GM18499 (cell line): ENCODE results near the gene TTYH3.
"Not testable (repeated sequence)": the region's sequence is repeated elsewhere in the genome, so short reads cannot be mapped to it uniquely, and the experiment has no call there.

Experiments used
- ATAC-seq: cut with Tn5 transposase; IDR thresholded peaks from one replicate; pipeline ENCODE4 v1.9.1; 2021; ENCODE audit warnings: moderate number of reproducible peaks; ENCODE audit not compliant: insufficient read depth, unreplicated experiment

Gene TTYH3

DNA sequence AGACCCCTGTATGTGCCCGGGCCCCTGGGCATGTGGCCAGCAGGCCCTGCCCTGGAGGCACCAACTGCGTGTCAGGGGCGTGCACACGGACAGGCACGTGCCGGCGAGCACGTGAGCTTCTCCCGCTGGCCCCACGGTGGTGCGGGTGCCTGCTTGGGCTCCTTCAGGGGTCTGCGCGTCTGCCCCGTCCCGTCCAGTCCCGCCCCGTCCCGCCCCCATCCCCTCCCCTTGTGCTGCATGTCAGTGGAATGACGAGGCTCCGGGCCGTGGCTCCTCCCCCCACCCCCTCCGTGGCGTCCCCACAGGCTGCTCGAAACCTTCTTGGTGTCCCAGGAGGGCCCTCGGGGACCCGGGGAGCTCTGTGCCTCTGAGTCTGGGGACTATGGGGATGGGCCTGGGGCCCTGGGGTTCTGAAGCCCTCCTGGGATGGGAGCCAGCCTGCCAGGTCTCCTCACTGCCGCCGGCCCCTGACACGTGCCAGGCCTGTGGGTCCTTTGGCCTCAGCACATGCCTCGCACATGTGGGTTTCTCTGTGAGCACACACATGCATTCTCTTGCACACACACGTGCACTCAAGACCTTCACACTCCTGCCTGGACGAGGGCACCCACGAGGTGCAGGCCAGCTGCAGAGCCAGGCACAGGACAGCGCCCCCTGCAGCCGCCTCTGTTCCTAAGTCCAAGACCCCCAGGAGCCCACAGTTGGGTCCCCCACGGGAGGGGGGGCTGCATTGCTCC, 28.7 kb downstream of the TTYH3 start:
- no peak for ATAC-seq

DNA sequence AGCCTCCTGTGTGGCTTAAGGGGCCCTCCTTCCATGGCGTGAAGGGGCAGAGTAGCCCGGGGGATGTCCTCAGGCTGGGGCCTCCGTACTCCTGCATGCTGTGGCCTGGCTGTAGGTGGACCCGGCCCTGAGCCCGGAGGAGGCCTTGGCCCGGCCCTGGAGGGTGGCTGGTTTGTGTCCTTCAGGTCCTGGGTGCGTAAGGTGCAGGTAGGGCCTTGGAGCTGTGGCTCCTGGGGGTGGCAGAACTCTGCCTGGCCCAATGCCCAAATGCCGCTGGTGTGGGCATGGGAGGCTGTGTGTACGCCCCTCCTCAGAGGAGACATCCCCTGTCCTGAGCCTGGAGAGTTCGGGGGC, 29.3 kb downstream of the TTYH3 start:
- ATAC-seq = no peak

DNA sequence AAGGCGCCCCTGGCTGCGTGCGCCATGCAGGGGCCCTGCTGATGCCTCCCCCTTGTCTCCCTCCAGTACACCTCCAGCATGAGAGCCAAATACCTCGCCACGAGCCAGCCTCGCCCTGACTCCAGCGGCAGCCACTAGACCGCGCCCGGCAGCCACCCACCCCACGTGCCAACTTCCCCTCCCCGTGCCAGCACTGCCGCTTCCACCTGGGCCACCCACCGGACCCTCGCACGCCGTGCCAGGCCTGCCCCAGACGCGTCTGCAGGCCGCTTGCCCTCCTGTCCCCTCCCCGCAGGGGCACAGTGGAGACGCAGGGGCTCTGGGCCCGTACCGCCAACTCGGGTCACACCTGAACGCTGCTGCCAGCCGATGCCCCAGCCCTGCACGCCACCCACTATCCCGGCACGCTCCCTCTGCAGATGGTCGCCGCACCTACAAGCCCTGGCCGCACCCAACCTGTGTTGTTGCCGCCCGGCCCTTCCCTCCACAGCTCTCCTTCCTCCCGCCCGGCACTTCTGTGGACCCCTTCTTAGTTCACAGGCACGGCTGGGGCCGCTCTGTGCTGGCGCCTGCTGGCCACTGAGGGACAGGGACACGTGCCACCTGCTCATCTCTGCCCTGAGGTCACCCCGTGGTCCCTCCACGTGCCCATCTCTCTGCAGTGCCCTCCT, 30.0 kb downstream of the TTYH3 start:
- ATAC-seq = no peak

DNA sequence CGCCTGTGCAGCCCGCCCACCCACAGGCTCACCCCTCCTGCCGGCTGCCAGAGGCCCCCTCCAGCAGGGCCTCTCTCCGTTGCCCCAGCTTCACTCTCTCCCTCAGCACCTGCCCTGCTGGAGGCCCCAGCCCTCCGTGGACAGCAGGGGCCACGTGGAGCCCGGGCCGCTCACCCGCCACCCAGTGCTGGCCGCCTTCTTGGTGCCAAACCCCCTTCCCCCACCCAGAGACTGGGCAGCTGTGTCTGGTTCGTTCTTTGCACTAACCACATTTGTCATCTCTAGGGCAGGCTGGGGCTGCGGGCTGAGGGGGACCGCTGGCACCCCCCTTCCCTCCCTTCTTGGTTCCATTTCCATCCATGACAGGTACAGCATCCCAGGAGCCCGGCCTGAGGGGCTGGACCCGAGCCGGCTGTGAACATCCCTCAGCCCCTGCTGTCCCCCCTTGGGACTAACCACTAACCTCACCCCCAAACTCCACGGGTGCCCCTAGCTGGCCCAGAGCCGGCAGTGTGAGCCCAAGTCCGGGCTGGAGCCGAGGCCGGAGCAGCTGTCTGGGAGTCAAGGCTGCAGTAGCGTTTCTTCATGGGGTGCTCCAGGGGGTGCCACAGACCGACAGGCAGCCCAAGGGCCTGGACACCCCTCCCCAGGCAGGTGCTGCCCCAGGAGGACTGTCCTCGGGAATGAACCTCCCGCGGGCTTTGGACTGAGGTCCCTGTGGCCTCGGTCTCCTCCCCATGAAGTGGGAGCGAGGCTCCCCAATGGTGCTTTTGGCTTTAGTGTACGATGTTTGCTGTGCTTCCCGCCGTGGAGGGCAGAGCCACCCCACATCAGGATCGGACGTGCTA, 30.7 kb downstream of the TTYH3 start:
- no peak for ATAC-seq

DNA sequence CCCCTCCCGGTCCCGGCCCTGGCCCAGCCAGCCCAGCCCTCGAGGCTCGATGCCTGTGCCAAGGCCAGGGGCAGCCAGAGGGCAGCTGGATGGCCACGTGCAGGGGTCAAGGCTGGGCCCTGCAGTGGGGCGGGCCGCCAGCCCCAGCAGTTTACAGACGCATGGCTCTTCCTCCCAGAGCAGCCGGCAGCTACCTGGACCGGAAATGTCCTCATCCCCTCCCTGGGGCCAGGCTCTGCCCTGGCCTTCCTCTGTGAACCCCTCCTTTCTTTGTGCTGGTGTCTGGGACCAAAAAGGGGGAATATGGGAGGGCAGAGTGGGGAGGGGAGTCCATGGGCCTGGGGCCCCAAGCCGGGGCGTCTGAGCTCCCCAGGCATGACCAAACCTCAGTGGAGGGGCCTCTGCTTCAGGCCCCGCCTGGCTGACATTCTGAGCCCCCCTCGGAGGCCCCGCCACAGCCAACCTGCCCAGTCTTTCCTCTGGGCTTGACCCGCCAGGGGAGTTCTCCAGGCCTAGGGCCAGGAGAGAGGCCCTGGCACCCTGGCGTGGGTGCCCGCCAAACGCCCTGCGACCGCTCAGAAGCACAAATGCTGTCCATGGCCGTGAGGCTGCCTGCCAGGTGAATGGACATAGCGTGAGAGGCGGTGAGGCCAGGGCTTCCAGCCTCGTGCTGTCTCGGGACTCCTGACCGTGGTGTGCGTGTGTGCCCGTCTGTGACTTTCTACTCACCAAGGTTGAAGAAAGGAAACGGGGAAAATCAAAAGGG, 31.5 kb downstream of the TTYH3 start:
- no peak for ATAC-seq

DNA sequence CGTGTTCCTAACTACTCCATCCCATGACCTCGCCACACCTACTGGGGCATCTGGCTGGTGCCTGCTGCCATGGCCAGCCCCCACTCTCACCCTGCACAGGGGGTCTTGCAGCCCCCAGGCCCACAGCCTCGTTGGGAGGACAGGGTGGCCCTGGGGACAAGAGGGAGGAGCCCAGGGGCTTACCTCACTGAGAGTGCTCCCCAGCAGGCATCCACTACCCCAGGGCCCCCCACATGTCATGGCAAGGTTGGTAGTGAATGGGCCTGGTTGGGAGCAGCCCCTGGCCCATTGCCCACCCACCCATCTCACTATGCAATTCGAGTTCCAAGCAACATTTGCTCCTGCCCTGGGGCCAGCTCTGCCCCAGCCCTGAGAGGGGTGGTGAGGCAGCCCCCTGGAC, 32.2 kb downstream of the TTYH3 start:
- ATAC-seq = no peak

DNA sequence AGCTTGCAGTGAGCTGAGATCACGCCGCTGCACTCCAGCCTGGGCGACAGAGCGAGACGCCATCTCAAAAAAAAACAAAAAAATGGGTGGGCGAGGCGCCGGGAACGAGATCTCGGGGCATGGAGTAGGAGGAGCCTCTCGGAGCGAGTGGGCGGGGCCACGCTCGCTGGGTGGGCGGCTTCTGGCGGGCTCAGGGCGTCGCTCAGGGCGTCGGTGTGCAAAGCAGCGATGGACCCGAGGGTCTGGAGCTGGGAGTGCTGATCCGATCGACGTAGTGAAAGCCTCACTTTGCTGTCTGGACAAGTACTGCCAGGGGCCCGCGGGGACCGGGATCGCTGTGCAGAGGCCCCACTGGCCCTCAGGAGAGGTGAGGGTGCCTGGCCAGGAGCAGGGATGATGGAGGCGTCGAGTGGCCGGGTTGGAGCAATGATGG, 33.6 kb downstream of the TTYH3 start:
- no peak for ATAC-seq

DNA sequence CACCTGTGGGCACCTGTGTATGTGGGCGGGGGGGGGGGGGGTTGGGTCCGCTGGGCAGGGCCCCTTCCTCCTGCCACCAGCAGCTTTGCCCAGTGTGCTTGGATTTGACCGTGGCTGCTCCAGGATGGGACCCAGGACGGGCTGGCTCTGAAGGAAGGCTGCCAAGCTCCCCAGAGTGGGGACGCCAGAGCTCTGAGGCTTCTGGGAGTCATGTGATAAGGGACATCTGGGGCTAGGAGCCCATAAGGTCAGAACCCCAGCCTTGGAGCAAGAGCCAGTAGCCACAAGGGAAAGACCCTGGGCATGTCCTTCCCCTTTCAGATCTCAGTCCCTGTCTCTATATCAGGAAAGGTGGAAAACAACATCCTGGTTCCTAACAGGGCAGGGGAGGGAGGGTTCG, 34.4 kb downstream of the TTYH3 start:
- no peak for ATAC-seq

DNA sequence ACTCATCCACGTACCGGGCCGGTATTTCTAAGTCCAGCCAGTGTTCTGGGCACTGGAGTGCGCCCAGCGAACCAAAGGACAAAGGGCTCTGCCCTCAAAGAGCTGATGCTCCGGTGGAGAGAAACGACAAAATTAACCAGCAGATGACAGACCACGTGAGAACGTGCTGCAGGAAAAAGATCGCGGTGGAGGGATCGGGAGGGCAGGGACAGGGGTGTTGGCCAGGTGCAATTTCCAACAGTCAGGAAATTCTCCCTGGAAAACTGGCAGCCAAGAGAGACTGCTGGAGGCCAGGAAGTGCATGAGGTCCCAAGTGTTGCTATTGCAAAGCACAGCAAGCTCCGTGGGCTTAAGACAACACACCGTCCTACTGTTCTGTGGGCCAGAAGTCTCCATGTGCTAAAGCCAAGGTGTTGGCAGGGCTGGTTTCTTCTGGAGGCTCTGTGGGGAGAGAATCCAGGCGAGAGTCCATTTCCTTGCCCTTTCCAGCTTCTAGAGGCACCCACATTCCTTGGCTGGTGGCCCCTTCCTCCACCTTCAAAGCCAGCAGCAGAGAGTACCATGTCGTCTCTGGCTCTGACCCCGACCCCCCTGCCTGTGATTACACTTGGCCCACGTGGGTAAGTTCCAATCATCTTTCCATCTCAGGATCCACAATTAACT, 34.9 kb downstream of the TTYH3 start:
- ATAC-seq = no peak

DNA sequence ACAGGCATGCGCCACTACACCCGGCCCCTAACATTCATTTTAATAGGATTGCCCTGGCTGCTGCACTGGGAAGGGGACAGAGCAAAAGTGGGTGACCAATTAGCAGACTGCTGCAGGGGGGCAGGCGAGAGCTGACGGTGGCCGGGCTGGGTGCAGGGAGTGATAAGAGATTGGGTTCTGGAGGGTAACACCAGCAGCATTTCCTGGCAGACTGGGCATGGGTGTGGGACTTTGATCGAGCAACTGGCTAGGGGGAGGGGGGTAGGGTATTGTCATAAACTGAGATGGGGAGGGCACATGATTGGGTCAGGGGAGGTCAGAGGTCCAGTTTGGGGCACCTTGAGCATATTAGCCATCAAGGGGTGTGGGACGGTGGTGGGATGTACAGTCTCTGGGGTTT, 36.1 kb downstream of the TTYH3 start:
- ATAC-seq = no peak

DNA sequence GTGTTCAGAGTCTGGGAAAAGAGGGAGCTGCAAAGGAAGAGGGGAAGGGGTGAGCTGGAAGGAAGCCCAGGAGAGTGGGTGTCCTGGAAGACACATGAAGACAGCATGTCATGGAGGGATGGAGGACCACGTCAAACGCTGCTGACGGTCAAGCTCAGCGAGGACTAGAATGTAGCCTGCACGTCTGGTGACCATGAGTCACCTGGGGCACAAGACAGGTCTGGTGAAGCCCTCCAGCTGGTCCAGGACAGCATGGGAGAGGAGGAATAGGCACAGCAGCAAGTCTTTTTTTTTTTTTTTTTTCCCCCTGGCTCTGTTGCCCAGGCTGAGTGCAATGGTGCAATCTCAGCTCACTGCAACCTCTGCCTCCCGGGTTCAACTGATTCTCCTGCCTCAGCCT, 36.6 kb downstream of the TTYH3 start:
- ATAC-seq = no peak

DNA sequence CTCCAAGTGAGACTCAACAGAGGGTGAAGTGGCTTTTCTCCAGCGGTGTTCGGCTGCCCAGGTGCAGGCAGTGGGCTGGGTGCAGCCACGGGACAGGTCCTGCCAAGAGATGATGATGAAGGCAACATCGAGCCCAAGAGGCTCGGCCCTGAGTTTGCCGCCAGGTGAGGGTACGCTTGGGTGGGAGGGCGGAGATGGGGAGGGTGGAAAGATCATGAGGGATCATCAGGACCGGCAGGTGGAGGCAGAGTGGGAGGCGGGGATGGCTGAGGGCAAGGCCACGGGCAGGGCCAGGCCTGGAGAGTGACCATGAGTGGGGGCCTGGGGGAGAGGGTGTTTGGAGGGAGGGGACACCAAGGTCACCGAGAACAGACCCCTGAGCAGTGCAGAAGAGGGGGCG, 38.4 kb downstream of the TTYH3 start:
- no peak for ATAC-seq

DNA sequence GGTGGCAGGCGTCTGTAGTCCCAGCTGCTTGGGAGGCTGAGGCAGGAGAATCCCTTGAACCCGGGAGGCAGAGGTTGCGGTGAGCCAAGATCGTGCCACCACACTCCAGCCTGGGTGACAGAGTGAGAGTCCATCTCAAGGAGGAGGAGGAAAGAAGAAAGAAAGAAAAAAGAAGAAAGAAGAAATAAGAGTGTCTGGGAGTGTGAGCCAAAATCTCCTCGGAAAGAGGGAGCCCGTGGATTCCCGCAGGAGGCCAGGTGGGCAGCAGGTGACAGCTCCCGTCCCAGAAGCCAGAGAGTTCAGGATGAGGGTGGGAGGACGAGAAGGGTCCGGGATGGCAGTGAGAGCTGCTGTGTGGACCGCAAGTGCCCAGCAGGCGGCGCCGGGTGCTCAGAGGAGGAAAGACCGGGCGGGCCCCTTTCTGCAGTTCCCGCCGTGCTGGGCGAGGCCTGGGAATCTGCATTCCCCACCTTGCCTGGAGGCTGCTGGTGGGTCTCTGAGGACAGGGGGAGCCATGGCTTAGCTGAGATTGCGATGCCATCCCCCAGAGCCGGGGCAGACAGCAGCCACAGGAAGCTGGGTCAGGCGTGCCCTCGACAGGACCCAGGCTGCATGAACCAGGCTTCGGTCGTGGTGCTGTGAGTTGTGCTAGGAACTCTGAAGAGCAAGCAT, 39.1 kb downstream of the TTYH3 start:
- ATAC-seq = no peak

DNA sequence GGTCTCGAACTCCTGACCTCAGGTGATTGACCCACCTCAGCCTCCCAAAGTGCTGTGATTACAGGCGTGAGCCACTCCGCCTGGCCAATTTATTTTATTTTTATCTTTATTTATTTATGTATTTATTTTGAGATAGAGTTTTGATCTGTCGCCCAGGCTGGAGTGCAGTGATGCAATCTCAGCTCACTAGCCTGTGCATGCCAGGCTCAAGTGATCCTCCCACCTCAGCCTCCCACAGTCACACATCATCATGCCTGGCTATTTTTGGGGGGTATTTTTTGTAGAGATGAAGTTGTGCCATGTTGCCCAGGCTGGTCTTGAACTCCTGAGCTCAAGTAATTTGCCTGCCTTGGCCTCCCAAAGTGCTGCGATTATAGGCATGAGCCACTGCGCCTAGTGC, 41.4 kb downstream of the TTYH3 start:
- not testable (repeated sequence) for ATAC-seq

DNA sequence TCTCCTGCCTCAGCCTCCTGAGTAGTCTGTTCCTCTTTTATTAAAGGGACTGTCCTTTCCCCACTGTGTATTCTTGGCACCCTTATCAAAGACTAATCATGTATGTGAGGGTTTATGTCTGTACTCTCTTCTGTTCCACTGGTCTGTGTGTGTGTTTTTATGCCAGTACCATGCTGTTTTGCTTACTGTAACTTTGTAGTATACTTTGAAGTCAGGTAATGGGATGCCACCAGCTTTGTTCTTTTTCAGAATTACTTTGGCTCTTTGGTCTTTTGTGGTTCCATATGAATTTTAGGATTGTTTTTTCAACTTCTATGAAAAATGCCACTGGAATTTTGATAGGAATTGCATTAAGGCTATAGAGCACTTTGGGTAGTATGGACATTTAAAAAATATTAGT, 42.1 kb downstream of the TTYH3 start:
- no peak for ATAC-seq

DNA sequence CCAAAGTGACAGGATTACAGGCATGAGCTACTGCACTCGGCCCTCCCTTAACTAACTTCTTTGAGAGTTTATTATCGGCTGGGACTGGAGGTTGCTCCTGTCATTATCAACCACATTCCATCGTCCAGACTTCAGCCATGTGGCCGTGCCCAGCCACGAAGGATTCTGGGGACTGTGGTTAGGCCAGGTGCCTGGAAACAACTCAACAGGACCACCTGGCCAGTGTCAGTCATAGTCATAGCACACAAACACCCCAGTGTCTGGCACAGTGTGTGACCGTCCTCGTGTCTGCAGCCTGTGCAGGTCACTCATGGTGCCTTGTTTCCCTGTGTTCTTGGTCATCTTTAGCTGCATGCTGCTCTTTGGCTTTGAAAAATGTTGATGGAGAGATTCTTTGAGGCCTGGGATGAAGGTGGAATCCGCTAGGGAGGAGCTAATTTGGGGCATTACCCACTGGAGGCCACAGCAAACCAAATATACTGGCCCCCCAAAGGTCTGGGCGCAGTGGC, 43.5 kb downstream of the TTYH3 start:
- ATAC-seq = no peak

DNA sequence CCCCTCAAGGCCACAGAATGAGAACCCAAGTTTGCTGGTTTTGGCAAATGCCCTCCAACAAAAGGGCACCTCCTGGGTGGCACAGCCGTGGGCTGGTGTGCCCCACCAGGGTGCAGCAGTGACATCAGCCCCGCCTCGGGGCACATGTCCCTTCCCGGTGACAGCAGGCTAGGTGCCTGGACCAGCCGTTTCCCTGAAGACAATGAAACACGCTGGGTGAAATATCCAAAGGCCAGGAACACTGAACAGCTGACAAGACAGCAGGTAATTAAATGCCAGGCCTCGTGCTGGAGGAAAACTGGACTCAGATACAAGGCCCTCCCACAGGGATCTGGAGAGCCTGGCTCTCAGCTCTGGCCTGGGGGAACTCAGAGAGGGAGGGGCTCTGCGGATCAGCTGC, 44.8 kb downstream of the TTYH3 start:
- ATAC-seq = not testable (repeated sequence)

DNA sequence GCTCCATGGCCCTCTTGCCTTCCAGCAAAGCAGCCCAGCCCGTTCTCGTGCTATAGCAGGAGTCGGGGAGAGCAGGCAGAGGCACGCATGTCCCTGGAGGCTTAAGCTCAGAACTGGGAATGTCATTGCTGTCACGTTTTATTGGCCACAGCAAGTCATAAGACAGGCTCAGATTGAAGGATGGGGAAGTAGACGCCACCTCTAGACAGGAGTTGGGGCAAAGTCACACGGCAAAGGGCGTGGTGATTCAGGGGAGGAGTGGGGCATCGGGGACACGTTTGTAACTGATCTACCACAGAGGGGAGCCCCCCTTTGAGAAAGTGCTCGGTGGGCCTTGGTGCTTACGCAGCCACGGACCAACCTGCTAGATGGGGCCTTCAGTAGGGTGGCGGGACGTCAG, 46.7 kb downstream of the TTYH3 start:
- ATAC-seq = not testable (repeated sequence)
